K562 (cell line): ENCODE measurements around the gene PEF1. TPM values are rescaled to one million over a fixed set of nuclear protein-coding genes. Genes with fewer than 3 reads are reported as not detected.

ENCODE experiments used
- ATAC-seq: fragments of 200-7000 bp; cut with Tn5 transposase; 3 replicates; pipeline ENCODE4 v1.9.1; 2020; ENCODE audit warnings: moderate library complexity
- BruUV-seq: library from RNA; stranded (reverse); fragments of 400-500 nt; replicated peaks from 2 replicates; lab custom pipeline; 2021; lab: Mats Ljungman, UMichigan
- CTCF ChIA-PET: fragments of 300-600 bp; formaldehyde crosslinking; extraction: SDS; loops from one replicate; lab custom pipeline; 2021; ENCODE audit warnings: low intra/inter-chr PET ratio; lab: Yijun Ruan, JAX
- POLR2A ChIA-PET: fragments of 300-600, 350-650 bp; sonication (Branson Sonifier 250); formaldehyde crosslinking; extraction: SDS; loops from one replicate; lab custom pipeline; 2021; ENCODE audit warnings: antibody characterized with exemption, inconsistent platforms; lab: Yijun Ruan, JAX
- DNase-seq, 4 experiments: peaks; one replicate each; pipeline versions ENCODE4 v3.0.0 to v3.0.0-alpha.2; 2011 to 2018; ENCODE audit warnings: low spot score in 3 of 4, mixed read lengths in 3 of 4; ENCODE audit errors: extremely low read depth in 1 of 4
- FAIRE-seq: peaks from 2 replicates; lab custom pipeline; 2011; peaks lifted over from hg19 to GRCh38; lab: Jason Lieb, UNC
- H2AFZ ChIP-seq: 2 replicates; pipeline ENCODE4 v1.6.0; 2011; ENCODE audit warnings: low read depth, low read length, control low read depth, inconsistent platforms
- H3K27ac ChIP-seq: fragments of 200-600 bp; 3 replicates; pipeline ENCODE4 v1.8.0; 2011; ENCODE audit warnings: low read depth, mild to moderate bottlenecking, control low read depth, inconsistent platforms, low read length, moderate library complexity, mixed read lengths; ENCODE audit errors: extremely low read depth
- H3K27me3 ChIP-seq, 2 experiments: fragments of 300-600 bp in 1 of 2; 2 replicates in 1 of 2; 3 replicates in 1 of 2; pipeline versions ENCODE4 v1.6.0 to v1.8.0; 2011; ENCODE audit warnings: inconsistent platforms in 2 of 2, low read length in 2 of 2, mild to moderate bottlenecking in 1 of 2, mixed read lengths in 1 of 2, moderate library complexity in 1 of 2; ENCODE audit not compliant: control insufficient read depth in 2 of 2, insufficient read depth in 2 of 2
- H3K36me3 ChIP-seq: fragments of 300-600 bp; 3 replicates; pipeline ENCODE4 v1.8.0; 2011; ENCODE audit warnings: mild to moderate bottlenecking, low read length, inconsistent platforms; ENCODE audit not compliant: control insufficient read depth, insufficient read depth
- H3K4me1 ChIP-seq, 2 experiments: fragments of 200-600 bp in 1 of 2; replicated peaks in 1 of 2; 2 replicates in 1 of 2; 3 replicates in 1 of 2; pipeline versions ENCODE4 v1.5.1 to v1.8.0; 2011; ENCODE audit warnings: inconsistent platforms in 2 of 2, low read length in 2 of 2, mild to moderate bottlenecking in 1 of 2, mixed read lengths in 1 of 2, moderate library complexity in 1 of 2; ENCODE audit not compliant: control insufficient read depth in 2 of 2, insufficient read depth in 2 of 2
- H3K4me2 ChIP-seq: 2 replicates; pipeline ENCODE4 v1.6.1; 2011; ENCODE audit warnings: low read length, control low read depth, inconsistent platforms, mixed read lengths; ENCODE audit not compliant: insufficient read depth
- H3K4me3 ChIP-seq: fragments of 200-600 bp; sonication (generic), shearing (Covaris generic); 2 replicates; pipeline ENCODE4 v1.5.1; 2016; ENCODE audit warnings: control low read depth, inconsistent platforms
- H3K79me2 ChIP-seq: fragments of 200-600 bp; 3 replicates; pipeline ENCODE4 v1.8.0; 2011; ENCODE audit warnings: low read length, inconsistent platforms; ENCODE audit not compliant: control insufficient read depth, insufficient read depth
- H3K9ac ChIP-seq, 2 experiments: 2 replicates each; pipeline versions ENCODE4 v1.6.0 to v1.6.1; 2011; ENCODE audit warnings: low read depth in 2 of 2, low read length in 2 of 2, control low read depth in 1 of 2, inconsistent platforms in 1 of 2, mild to moderate bottlenecking in 1 of 2, mixed read lengths in 1 of 2; ENCODE audit not compliant: insufficient read depth in 1 of 2
- H3K9me1 ChIP-seq: one replicate; pipeline ENCODE4 v1.6.0; 2011; ENCODE audit warnings: inconsistent platforms, mild to moderate bottlenecking, low read length, moderate library complexity; ENCODE audit not compliant: control insufficient read depth, insufficient read depth
- H3K9me3 ChIP-seq: replicated peaks from 2 replicates; pipeline ENCODE4 v1.5.1; 2011; ENCODE audit warnings: low read depth, low read length, inconsistent platforms; ENCODE audit not compliant: control insufficient read depth, insufficient read depth
- H4K20me1 ChIP-seq: replicated peaks from 2 replicates; pipeline ENCODE4 v1.6.1; 2011; ENCODE audit warnings: low read length, inconsistent platforms, mixed read lengths; ENCODE audit not compliant: control insufficient read depth, insufficient read depth
- XRCC4 ChIP-seq: IDR thresholded peaks from one replicate; pipeline ENCODE4 v1.6.1; 2011; ENCODE audit not compliant: insufficient read depth, insufficient read length; ENCODE audit errors: extremely low read depth
- ZFP1 ChIP-seq: fragments of 450-650 bp; formaldehyde crosslinking; IDR thresholded peaks from 2 replicates; pipeline ENCODE4 v1.4.0; 2020; ENCODE audit warnings: mild to moderate bottlenecking, mixed read lengths
- ZNF197 ChIP-seq: fragments of 200-800 bp; sonication (Bioruptor generic); IDR thresholded peaks from 2 replicates; pipeline ENCODE4 v1.6.1; 2016; ENCODE audit warnings: low read depth, missing genetic modification characterization, missing compliant biosample characterization
- WGBS: fragments of 100-300 bp; shearing (Covaris generic); methylation state at CpG from one replicate; pipeline ENCODE4 v1.1.6; 2016; ENCODE audit warnings: low coverage, mixed read lengths; ENCODE audit not compliant: insufficient coverage; ENCODE audit errors: missing lambda C conversion rate; 5-methylcytosine and 5-hydroxymethylcytosine counted together
- in situ Hi-C: fragments of 300-500 bp; cut with MboI; formaldehyde crosslinking; loops from 4 replicates; pipeline ENCODE4 v1.15.0; 2018; ENCODE audit warnings: inconsistent platforms, mixed read lengths
- intact Hi-C: fragments of 100-400 bp; cut with micrococcal nuclease; formaldehyde crosslinking; loops from 2 replicates; pipeline ENCODE4 v1.14.2; 2022
- polyA plus RNA-seq, 8 experiments: library from polyadenylated mRNA; depleted of rRNA in 4 of 8; stranded (reverse) in 5 of 8; unstranded in 3 of 8; fragments of >200 nt; fragmentation: Nextera tagmentation in 2 of 8; fragmentation: Illumina TruSeq in 1 of 8; extraction: Ambion mirVana in 2 of 8; extraction: Trizol in 1 of 8; gene quantifications; 2 replicates each; pipeline versions ENCODE4 v1.2.1 to v1.2.3, GENCODE V29; 2011 to 2014; ENCODE audit warnings: inconsistent platforms in 1 of 8, missing spikeins in 1 of 8
- total RNA-seq, 7 experiments: library from RNA; depleted of rRNA in 6 of 7; stranded (reverse); fragments of >200 nt in 6 of 7; fragmentation: Illumina TruSeq in 2 of 7; extraction: Trizol in 2 of 7; gene quantifications; 2 replicates each; pipeline versions ENCODE4 v1.2.1 to v1.2.3, GENCODE V29; 2011 to 2021; ENCODE audit warnings: low replicate concordance in 1 of 7
- TF ChIP-seq, protein P1 (sequence below): fragments of 450-650 bp; formaldehyde crosslinking; IDR thresholded peaks from 2 replicates; pipeline ENCODE4 v1.4.0; 2022; ENCODE audit warnings: missing genetic modification characterization
- TF ChIP-seq, protein P2 (sequence below): IDR thresholded peaks from 3 replicates; pipeline ENCODE4 v1.6.1; 2011; ENCODE audit warnings: borderline replicate concordance, mild to moderate bottlenecking; ENCODE audit not compliant: insufficient read length, insufficient read depth

PEF1 gene
- total and polyA plus RNA-seq, 9 of the 15 experiments (the other 6 are each of a cell fraction or from before 2014, with no cell fraction given), result 26.3 to 95.5 (median 61.9) TPM

DNA sequence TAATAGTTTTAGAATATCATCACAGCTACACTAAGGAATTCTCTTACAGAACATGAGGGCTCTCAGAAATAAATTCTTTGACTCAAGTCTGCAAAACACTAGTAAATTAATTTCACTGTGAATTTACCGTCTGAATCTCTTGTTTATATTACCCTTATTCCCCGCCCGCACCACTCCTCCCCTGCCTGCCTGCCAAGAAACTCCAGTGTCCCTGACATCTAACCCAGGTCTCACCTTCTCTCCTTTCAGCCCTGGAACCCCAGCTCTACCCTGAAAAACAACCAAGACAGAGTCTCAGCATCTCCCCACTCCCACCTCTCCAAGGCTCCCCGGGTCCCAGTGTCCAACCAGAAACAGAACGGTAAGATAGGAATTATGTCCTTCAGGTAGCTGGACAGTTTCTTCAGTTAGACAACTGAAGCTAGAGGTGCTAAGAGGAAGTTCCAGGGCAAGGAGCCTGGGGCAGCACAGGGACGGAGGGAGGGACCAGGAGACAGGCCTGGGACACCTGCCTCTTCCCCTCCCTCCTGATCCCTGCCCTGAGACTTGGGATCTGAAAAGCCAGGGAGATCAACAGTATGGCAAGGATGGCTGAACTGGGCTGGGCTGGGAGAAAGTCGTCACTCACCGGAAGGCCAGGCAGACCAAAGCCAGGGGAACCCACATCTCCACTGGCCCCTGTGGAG, 43.7 kb upstream of the PEF1 start:
- TF ChIP-seq ZNF197 (CRISPR knock-in tag) (no peak), XRCC4 (no peak), ZFP1 (CRISPR knock-in tag) (no peak)
- TF ChIP-seq, protein P1, sequence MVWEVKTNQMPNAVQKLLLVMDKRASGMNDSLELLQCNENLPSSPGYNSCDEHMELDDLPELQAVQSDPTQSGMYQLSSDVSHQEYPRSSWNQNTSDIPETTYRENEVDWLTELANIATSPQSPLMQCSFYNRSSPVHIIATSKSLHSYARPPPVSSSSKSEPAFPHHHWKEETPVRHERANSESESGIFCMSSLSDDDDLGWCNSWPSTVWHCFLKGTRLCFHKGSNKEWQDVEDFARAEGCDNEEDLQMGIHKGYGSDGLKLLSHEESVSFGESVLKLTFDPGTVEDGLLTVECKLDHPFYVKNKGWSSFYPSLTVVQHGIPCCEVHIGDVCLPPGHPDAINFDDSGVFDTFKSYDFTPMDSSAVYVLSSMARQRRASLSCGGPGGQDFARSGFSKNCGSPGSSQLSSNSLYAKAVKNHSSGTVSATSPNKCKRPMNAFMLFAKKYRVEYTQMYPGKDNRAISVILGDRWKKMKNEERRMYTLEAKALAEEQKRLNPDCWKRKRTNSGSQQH (CRISPR knock-in tag), result no peak
- TF ChIP-seq, protein P2, sequence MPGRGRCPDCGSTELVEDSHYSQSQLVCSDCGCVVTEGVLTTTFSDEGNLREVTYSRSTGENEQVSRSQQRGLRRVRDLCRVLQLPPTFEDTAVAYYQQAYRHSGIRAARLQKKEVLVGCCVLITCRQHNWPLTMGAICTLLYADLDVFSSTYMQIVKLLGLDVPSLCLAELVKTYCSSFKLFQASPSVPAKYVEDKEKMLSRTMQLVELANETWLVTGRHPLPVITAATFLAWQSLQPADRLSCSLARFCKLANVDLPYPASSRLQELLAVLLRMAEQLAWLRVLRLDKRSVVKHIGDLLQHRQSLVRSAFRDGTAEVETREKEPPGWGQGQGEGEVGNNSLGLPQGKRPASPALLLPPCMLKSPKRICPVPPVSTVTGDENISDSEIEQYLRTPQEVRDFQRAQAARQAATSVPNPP, result no peak
- CTCF ChIA-PET, result no interaction called here
- no TSS peak for BruUV-seq
- Histone ChIP-seq H3K36me3 (no peaks in the 10 kb centered on the region), H3K4me2 (no peak overlapping the region), H3K4me1 (peaks cover 0 to 11% of the 10 kb centered on the region in 2 experiments; a peak in 1 of 5 replicates), H3K79me2 (no peaks in the 10 kb centered on the region), H3K9ac (no peak overlapping the region), H3K27me3 (peaks cover 36 to 79% of the 10 kb centered on the region in 2 experiments), H3K9me1 (no peaks in the 10 kb centered on the region), H3K4me3 (no peak overlapping the region), H3K27ac (no peak overlapping the region), H3K9me3 (no peaks in the 10 kb centered on the region), H4K20me1 (peaks cover 33% of the 10 kb centered on the region), H2AFZ (no peak overlapping the region)
- WGBS, result under 1% methylated on average over 7 of the region's 8 CpGs
- DNase-seq (no peak), FAIRE-seq (no peak), ATAC-seq (no peak)
- intact Hi-C loops, result no loop called here
- POLR2A ChIA-PET, result interaction anchor here (0.6 to 1.3 kb wide), 4 partner anchors 10 to 141 kb away, joined by 3 to 5 read pairs (median 4); partner anchors contain the start of gene COL16A1
- in situ Hi-C loops, result no loop called here
